Gastroesophageal sphincter (tissue), 3 donors: Measurements from ENCODE around the gene ZBTB7C.

ENCODE experiments used
- CTCF ChIP-seq, 4 experiments: fragments of 200-600 bp in 2 of 4; fragments of 450-650 bp in 2 of 4; sonication (generic) in 1 of 4; IDR thresholded peaks; one replicate each; pipeline ENCODE4 v1.5.1; 2017 to 2019; ENCODE audit warnings: antibody characterized with exemption in 4 of 4, mild to moderate bottlenecking in 2 of 4, moderate library complexity in 2 of 4
- POLR2A ChIP-seq, 2 donors: fragments of 450-650 bp; IDR thresholded peaks; one replicate each; pipeline ENCODE4 v1.6.1; 2017; ENCODE audit warnings: antibody characterized with exemption in 2 of 2, mild to moderate bottlenecking in 2 of 2, moderate library complexity in 1 of 2
- POLR2AphosphoS5 ChIP-seq: sonication (generic); formaldehyde crosslinking; IDR thresholded peaks from one replicate; pipeline ENCODE4 v1.6.1; 2017; ENCODE audit warnings: antibody characterized with exemption

- TF ChIP-seq CTCF (IDR thresholded peaks at IDR 0.05): no peak
- no peak for TF ChIP-seq POLR2A (IDR thresholded peaks at IDR 0.05)
- TF ChIP-seq POLR2AphosphoS5: no peak
These were observed 270.3 kb downstream of the ZBTB7C start for GRCh38 chr18:48138660-48139430.
